Gastroesophageal sphincter (tissue), 4 donors: ENCODE data around the gene SMCO2. TPM values are rescaled to one million over a fixed set of nuclear protein-coding genes. Genes with fewer than 3 reads are reported as not detected.
"Not testable (repeated sequence)": the region's sequence is repeated elsewhere in the genome, so short reads cannot be mapped to it uniquely, and the experiment has no call there.

Experiments used
- ATAC-seq: fragments of 150-250 bp; one replicate; pipeline ENCODE4 v1.9.1; 2016; ENCODE audit warnings: mild to moderate bottlenecking, moderate library complexity
- H3K27ac ChIP-seq, 4 donors: fragments of 200-600 bp; sonication (generic) in 3 of 4; 1 replicate in 3 of 4; 2 replicates in 1 of 4; pipeline ENCODE4 v1.5.1; 2016 to 2019
- H3K27me3 ChIP-seq: fragments of 200-600 bp; sonication (generic); one replicate; pipeline ENCODE4 v1.5.1; 2019
- H3K36me3 ChIP-seq, 2 donors: fragments of 200-600 bp; sonication (generic); one replicate each; pipeline ENCODE4 v1.5.1; 2019; ENCODE audit warnings: control low read depth in 1 of 2
- H3K4me1 ChIP-seq, 3 donors: fragments of 200-600 bp; sonication (generic); 1 replicate in 2 of 3; 2 replicates in 1 of 3; pipeline ENCODE4 v1.5.1; 2016 to 2019; ENCODE audit warnings: control low read depth in 2 of 3
- H3K4me3 ChIP-seq, 2 donors: fragments of 200-600 bp; sonication (generic); one replicate each; pipeline ENCODE4 v1.5.1; 2019; ENCODE audit warnings: mild to moderate bottlenecking in 1 of 2, moderate library complexity in 1 of 2
- H3K9me3 ChIP-seq, 3 donors: fragments of 200-600 bp; sonication (generic); one replicate each; pipeline ENCODE4 v1.5.1; 2017 to 2019; ENCODE audit warnings: control low read depth in 2 of 3
- EP300 ChIP-seq: sonication (generic); formaldehyde crosslinking; IDR thresholded peaks from one replicate; pipeline ENCODE4 v1.6.1; 2017; ENCODE audit warnings: antibody characterized with exemption, mild to moderate bottlenecking
- POLR2A ChIP-seq, 2 donors: fragments of 450-650 bp; IDR thresholded peaks; one replicate each; pipeline ENCODE4 v1.6.1; 2017; ENCODE audit warnings: antibody characterized with exemption in 2 of 2, mild to moderate bottlenecking in 2 of 2, moderate library complexity in 1 of 2
- POLR2AphosphoS5 ChIP-seq: sonication (generic); formaldehyde crosslinking; IDR thresholded peaks from one replicate; pipeline ENCODE4 v1.6.1; 2017; ENCODE audit warnings: antibody characterized with exemption
- WGBS, 2 donors: methylation state at CpG; one replicate each; pipeline ENCODE4 v1.1.5; 2018; ENCODE audit warnings: low coverage in 1 of 2; 5-methylcytosine and 5-hydroxymethylcytosine counted together
- total RNA-seq, 4 donors: library from RNA; depleted of rRNA; stranded (reverse); fragments of >200 nt; gene quantifications; one replicate each; pipeline ENCODE4 v1.1.0, GENCODE V29; 2016
- TF ChIP-seq, protein P1 (sequence below), 4 experiments: fragments of 200-600 bp in 2 of 4; fragments of 450-650 bp in 2 of 4; sonication (generic) in 1 of 4; IDR thresholded peaks; one replicate each; pipeline ENCODE4 v1.5.1; 2017 to 2019; ENCODE audit warnings: antibody characterized with exemption in 4 of 4, mild to moderate bottlenecking in 2 of 4, moderate library complexity in 2 of 4

Gene SMCO2
- total RNA-seq, 4 donors from 2014 or later, result not detected

DNA sequence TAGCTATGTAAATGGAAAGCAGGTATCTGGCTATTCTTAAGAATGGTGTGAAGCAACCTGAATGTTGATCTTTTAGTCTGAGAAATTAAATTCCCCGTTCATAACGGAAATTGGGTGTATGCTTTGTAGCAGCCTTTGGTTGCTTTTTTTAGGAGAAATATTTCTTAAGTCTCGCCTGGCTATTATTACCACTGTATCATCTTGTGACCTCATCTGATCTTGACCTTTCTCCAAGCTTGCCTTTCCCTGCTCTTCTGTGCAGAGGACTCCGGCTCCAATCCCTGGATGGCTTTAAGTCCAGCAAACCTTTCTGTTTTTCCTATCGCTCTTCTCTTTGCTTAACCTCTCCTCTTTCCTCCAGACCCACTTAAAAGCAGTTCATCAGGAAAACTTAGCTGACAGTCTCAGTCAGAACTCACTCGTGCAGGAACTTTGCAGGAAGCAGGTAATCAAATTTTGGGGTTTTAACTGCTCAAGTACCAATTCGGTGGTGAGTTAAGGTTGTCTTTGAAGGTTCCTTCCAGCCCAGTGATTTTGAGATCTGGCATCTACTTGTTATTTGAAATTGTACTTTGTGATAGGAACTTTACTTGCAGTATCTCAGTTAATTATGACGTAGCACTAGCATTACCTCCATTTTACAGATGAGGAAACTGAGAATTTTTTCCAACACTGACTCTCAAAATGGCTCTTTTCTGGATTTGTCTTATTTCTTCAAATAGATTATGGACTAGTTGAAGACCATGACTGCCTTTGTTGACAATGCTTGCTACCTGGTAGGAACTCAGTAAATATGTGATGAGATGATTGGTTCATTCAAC lies 91.5 kb downstream of the SMCO2 start:
- no peaks in the 10 kb centered on the region for H3K27me3 ChIP-seq
- no peak for TF ChIP-seq POLR2A (IDR thresholded peaks at IDR 0.05)
- TF ChIP-seq EP300, result no peak
- TF ChIP-seq, protein P1, sequence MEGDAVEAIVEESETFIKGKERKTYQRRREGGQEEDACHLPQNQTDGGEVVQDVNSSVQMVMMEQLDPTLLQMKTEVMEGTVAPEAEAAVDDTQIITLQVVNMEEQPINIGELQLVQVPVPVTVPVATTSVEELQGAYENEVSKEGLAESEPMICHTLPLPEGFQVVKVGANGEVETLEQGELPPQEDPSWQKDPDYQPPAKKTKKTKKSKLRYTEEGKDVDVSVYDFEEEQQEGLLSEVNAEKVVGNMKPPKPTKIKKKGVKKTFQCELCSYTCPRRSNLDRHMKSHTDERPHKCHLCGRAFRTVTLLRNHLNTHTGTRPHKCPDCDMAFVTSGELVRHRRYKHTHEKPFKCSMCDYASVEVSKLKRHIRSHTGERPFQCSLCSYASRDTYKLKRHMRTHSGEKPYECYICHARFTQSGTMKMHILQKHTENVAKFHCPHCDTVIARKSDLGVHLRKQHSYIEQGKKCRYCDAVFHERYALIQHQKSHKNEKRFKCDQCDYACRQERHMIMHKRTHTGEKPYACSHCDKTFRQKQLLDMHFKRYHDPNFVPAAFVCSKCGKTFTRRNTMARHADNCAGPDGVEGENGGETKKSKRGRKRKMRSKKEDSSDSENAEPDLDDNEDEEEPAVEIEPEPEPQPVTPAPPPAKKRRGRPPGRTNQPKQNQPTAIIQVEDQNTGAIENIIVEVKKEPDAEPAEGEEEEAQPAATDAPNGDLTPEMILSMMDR (IDR thresholded peaks at IDR 0.05), result no peak
- no peak for TF ChIP-seq POLR2AphosphoS5
- peak overlapping the region in 2 of 4 donors; percentile 45 to 52 for H3K27ac ChIP-seq
- 58 to 61% methylated on average over 8 of the region's 8 CpGs for WGBS, 2 donors
- no peaks in the 10 kb centered on the region for H3K9me3 ChIP-seq
- peaks cover 9 to 47% (median 10%) of the 10 kb centered on the region in 3 donors for H3K4me1 ChIP-seq
- H3K4me3 ChIP-seq, result no peak overlapping the region
- peaks cover 0 to 3% of the 10 kb centered on the region in 2 donors for H3K36me3 ChIP-seq
- peak; percentile 74 for ATAC-seq

DNA sequence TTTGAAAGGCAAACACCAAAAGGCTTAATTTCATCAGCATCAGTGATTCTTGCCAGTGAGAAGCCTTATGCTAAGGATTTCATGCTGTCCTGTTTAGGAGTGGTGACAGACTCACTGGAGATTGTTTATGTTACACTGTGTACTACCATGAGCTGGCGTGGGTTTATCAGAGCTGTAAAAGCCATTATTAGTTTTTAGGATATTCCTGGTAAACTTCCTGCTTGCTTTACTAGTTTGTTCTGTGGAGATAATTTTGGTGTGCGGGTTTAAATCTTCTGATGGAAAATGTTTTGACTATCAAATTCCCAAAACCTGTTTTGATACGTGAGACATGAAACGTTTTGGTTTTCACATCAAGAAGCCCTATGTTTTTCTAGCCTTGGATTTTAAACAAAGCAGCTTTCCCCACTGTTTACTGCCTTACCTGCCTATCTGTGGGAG lies 92.7 kb downstream of the SMCO2 start:
- WGBS, 2 donors, result 30 to 54% methylated on average over 4 of the region's 4 CpGs
- Histone ChIP-seq H3K36me3 (peaks cover 0 to 3% of the 10 kb centered on the region in 2 donors), H3K4me3 (no peak overlapping the region), H3K27ac (peak overlapping the region in 1 of 4 donors; percentile 1), H3K4me1 (peaks cover 9 to 50% (median 10%) of the 10 kb centered on the region in 3 donors), H3K9me3 (no peaks in the 10 kb centered on the region), H3K27me3 (no peaks in the 10 kb centered on the region)
- TF ChIP-seq, protein P1 (IDR thresholded peaks at IDR 0.05), result no peak
- TF ChIP-seq EP300 (no peak), POLR2A (IDR thresholded peaks at IDR 0.05) (no peak), POLR2AphosphoS5 (no peak)
- ATAC-seq, result no peak

DNA sequence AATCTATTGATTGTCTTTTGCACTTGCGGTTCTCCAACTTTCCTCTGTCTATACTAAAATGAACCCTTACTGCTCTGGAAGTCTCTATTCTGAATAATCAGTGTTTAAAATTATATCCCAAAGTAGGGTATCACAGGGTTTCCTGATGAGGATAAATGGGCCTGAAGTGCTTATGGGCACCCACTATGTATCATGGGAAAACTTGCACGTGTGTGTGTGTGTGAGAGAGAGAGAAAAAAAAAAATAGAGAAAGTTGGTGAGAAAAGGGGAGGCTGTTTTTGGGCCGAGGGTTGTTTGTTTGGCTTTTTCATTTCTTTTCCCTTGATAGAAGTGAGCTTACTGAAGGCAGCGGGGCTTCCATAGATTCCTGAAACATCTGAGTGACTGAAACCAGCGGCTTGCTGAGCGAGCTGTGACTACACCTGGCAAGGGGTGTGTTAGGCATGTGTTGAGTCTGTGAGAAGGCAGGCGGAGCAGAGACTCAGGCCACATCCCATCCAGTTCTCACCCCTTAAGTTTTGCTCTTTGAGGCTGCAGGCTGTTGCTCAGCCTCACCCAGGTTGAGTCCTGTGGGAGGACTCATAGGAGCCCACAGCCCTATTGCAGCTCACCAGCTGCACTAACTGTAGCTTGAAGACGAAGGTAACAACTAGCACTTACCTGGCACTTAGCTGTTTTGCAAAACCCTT lies 94.6 kb downstream of the SMCO2 start:
- Histone ChIP-seq H3K27ac (no peak overlapping the region), H3K4me3 (no peak overlapping the region), H3K4me1 (peaks cover 9 to 61% (median 15%) of the 10 kb centered on the region in 3 donors), H3K36me3 (no peaks in the 10 kb centered on the region), H3K27me3 (no peaks in the 10 kb centered on the region), H3K9me3 (no peaks in the 10 kb centered on the region)
- 86 to 97% methylated on average over 5 to 8 of the region's 8 CpGs for WGBS, 2 donors
- no peak for ATAC-seq
- TF ChIP-seq EP300 (no peak), POLR2AphosphoS5 (no peak), POLR2A (IDR thresholded peaks at IDR 0.05) (no peak)
- TF ChIP-seq, protein P1 (IDR thresholded peaks at IDR 0.05), result no peak

DNA sequence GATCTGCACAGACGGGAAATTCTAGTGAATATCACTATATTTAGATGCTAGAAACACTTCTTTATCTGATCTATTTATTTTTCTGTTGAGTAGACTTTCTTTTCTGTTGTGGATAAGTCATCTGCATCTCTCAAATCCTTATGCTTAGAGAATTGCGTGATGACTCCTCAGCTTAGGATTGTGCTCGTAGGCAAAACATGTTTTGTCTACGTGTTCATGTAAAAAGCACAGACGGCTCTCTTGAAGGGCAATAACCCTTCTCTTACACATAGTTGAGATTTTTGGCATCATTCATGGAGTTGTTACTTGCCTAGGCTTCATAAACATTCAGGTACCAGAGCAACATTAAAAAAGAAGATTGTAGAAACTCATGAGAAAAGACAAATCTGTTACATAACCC lies 96.1 kb downstream of the SMCO2 start:
- peak; percentile 22 for TF ChIP-seq POLR2AphosphoS5
- TF ChIP-seq, protein P1 (IDR thresholded peaks at IDR 0.05), result no peak
- H3K4me3 ChIP-seq, result no peak overlapping the region
- peak; percentile 32 for ATAC-seq
- peak overlapping the region in 1 of 4 donors; percentile 5 for H3K27ac ChIP-seq
- 23 to 35% methylated on average over 5 of the region's 5 CpGs for WGBS, 2 donors
- no peaks in the 10 kb centered on the region for H3K36me3 ChIP-seq
- H3K4me1 ChIP-seq, result peaks cover 9 to 61% (median 11%) of the 10 kb centered on the region in 3 donors
- no peaks in the 10 kb centered on the region for H3K27me3 ChIP-seq
- no peaks in the 10 kb centered on the region for H3K9me3 ChIP-seq

DNA sequence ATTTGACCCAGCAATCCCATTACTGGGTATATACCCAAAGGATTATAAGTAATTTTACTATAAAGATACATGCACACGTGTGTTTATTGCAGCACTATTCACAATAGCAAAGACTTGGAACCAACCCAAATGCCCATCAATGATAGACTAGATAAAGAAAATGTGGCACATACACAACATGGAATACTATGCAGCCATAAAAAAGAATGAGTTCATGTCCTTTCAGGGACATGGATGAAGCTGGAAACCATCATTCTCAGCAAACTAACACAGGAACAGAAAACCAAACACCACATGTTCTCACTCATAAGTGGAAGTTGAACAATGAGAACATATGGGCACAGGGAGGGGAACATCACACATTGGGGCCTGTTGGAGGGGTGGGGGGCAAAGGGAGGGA lies 98.3 kb downstream of the SMCO2 start:
- H3K4me3 ChIP-seq, H3K36me3 ChIP-seq, H3K9me3 ChIP-seq, H3K27me3 ChIP-seq, ATAC-seq, H3K27ac ChIP-seq: not testable (repeated sequence)
- WGBS, 2 donors, result 88% methylated on average over 1 of the region's 1 CpG; no CpG with 5 or more reads in 1 of the 2 donors
- H3K4me1 ChIP-seq, result peaks cover 7 to 62% (median 18%) of the 10 kb centered on the region in 3 donors
